HG03139 (cell line): Measurements from ENCODE around the gene FAM9C.

Experiments
- ATAC-seq: cut with Tn5 transposase; IDR thresholded peaks from one replicate; pipeline ENCODE4 v1.9.1; 2021; ENCODE audit not compliant: unreplicated experiment

Gene FAM9C

DNA sequence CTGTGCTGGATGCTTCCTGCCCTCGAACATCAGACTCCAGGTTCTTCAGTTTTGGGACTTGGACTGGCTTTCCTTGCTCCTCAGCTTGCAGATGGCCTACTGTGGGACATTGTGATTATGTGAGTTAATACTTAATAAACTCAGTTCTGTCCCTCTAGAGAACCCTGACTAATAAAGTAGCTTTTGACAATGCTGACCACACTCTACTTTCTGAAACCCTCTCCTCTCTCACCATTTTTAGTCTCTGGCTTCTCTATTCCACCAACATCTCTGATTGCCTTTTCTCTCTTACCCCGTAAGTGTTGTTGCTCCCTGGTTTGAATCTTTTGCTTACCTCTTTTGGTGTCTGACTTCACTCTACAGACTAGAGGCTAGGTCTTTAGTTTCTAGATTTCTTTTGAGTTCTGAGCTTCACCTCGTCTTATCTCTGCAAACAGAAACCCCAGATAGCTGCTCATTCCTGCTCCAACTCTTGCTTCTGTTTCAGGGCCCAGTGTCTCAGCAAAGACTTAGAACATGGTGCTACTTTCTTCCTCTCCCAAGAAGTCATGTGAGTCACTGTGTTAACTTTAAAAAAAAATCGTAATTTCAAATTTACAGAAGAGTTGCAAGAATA lies 58.1 kb downstream of the FAM9C start:
- no peak for ATAC-seq
